Smooth muscle cell (in vitro differentiated cells): Measurements from ENCODE around the gene LRP5. TPM values are rescaled to one million over a fixed set of nuclear protein-coding genes. Genes with fewer than 3 reads are reported as not detected.
A peak's percentile ranks its signal among the peaks of the same experiment; 100 is the strongest.

Experiments used
- DNase-seq: peaks from one replicate; lab custom pipeline; 2025; ENCODE audit not compliant: unreplicated experiment; lab: John Stamatoyannopoulos, UW
- H2AFZ ChIP-seq: fragments of 200-600 bp; sonication (generic); 2 replicates; pipeline ENCODE4 v1.6.0; 2016; ENCODE audit warnings: antibody characterized with exemption, low read depth, mild to moderate bottlenecking
- H3F3A ChIP-seq: fragments of 200-600 bp; sonication (generic); 2 replicates; pipeline ENCODE4 v1.6.0; 2017; ENCODE audit warnings: antibody characterized with exemption, low read depth
- H3K27ac ChIP-seq: fragments of 200-600 bp; sonication (generic); 2 replicates; pipeline ENCODE4 v1.5.1; 2016; ENCODE audit warnings: low read depth, mild to moderate bottlenecking
- H3K27me3 ChIP-seq: fragments of 200-600 bp; sonication (generic); 2 replicates; pipeline ENCODE4 v1.6.1; 2016; ENCODE audit warnings: low read depth, mild to moderate bottlenecking
- H3K36me3 ChIP-seq: fragments of 200-600 bp; sonication (generic); 2 replicates; pipeline ENCODE4 v1.5.1; 2016; ENCODE audit warnings: low read depth
- H3K4me1 ChIP-seq: fragments of 200-600 bp; sonication (generic); 2 replicates; pipeline ENCODE4 v1.5.1; 2016; ENCODE audit warnings: low read depth
- H3K4me2 ChIP-seq: fragments of 200-600 bp; sonication (generic); 2 replicates; pipeline ENCODE4 v1.6.0; 2016; ENCODE audit warnings: mild to moderate bottlenecking
- H3K4me3 ChIP-seq: fragments of 200-600 bp; sonication (generic); 2 replicates; pipeline ENCODE4 v1.5.1; 2016; ENCODE audit warnings: mild to moderate bottlenecking
- H3K79me2 ChIP-seq: fragments of 200-600 bp; sonication (generic); 2 replicates; pipeline ENCODE4 v1.6.0; 2016; ENCODE audit warnings: low read depth, mild to moderate bottlenecking
- H3K9ac ChIP-seq: fragments of 200-600 bp; sonication (generic); 2 replicates; pipeline ENCODE4 v1.6.0; 2016; ENCODE audit warnings: low read depth
- H3K9me3 ChIP-seq: fragments of 200-600 bp; sonication (generic); replicated peaks from 2 replicates; pipeline ENCODE4 v1.5.1; 2016; ENCODE audit warnings: low read depth
- H4K20me1 ChIP-seq: fragments of 200-600 bp; sonication (generic); 2 replicates; pipeline ENCODE4 v1.6.0; 2016; ENCODE audit warnings: low read depth
- CTCF ChIP-seq: fragments of 200-600 bp; sonication (generic); IDR thresholded peaks from 2 replicates; pipeline ENCODE4 v1.5.1; 2017; ENCODE audit warnings: borderline replicate concordance, mild to moderate bottlenecking, antibody characterized with exemption; ENCODE audit not compliant: insufficient read depth, poor library complexity, severe bottlenecking
- WGBS: methylation state at CpG from one replicate; pipeline ENCODE4 v1.1.7; 2016; ENCODE audit warnings: low lambda C conversion rate; 5-methylcytosine and 5-hydroxymethylcytosine counted together
- polyA plus RNA-seq: library from polyadenylated mRNA; unstranded; fragments of >200 nt; fragmentation: Nextera tagmentation; extraction: Ambion mirVana; gene quantifications from 2 replicates; pipeline ENCODE4 v1.2.1, GENCODE V29; 2016
- total RNA-seq: library from RNA; depleted of rRNA; stranded (reverse); fragments of >200 nt; gene quantifications from 2 replicates; pipeline ENCODE4 v1.2.3, GENCODE V29; 2014

The LRP5 gene
- total and polyA plus RNA-seq, 2 experiments from 2014 or later, result 16.1 to 26.6 TPM

- peaks cover 32% of the 10 kb centered on the region for H3K79me2 ChIP-seq
- no peak overlapping the region for H3K9ac ChIP-seq
- H3K27me3 ChIP-seq, result no peaks in the 10 kb centered on the region
- no peaks in the 10 kb centered on the region for H3K36me3 ChIP-seq
- peaks cover 3% of the 10 kb centered on the region for H3K4me1 ChIP-seq
- no peak for DNase-seq
- no peak overlapping the region for H3K27ac ChIP-seq
- H3F3A ChIP-seq, result no peaks in the 10 kb centered on the region
- no peak overlapping the region for H2AFZ ChIP-seq
- H3K4me3 ChIP-seq, result no peak overlapping the region
- peaks cover 56% of the 10 kb centered on the region for H4K20me1 ChIP-seq
- 90% methylated on average over 13 of the region's 13 CpGs for WGBS
- no peak for TF ChIP-seq CTCF
- H3K9me3 ChIP-seq, result no peaks in the 10 kb centered on the region
- H3K4me2 ChIP-seq, result no peak overlapping the region
Observed at GRCh38 chr11:68264741-68265540, 47.5 kb upstream of the LRP5 start.

GRCh38 chr11:68266121-68266891, 46.1 kb upstream of the LRP5 start:
- no peak for DNase-seq
- Histone ChIP-seq H3K36me3 (no peaks in the 10 kb centered on the region), H3K4me1 (peaks cover 12% of the 10 kb centered on the region), H4K20me1 (peaks cover 66% of the 10 kb centered on the region), H3K9me3 (no peaks in the 10 kb centered on the region), H2AFZ (no peak overlapping the region), H3K27me3 (no peaks in the 10 kb centered on the region), H3K79me2 (peaks cover 45% of the 10 kb centered on the region), H3K4me2 (no peak overlapping the region), H3F3A (no peaks in the 10 kb centered on the region), H3K9ac (no peak overlapping the region), H3K4me3 (no peak overlapping the region), H3K27ac (peak overlapping the region; percentile 15)
- 91% methylated on average over 16 of the region's 16 CpGs for WGBS
- no peak for TF ChIP-seq CTCF

- H3K4me2 ChIP-seq, result no peak overlapping the region
- no peak for TF ChIP-seq CTCF
- no peaks in the 10 kb centered on the region for H3K36me3 ChIP-seq
- no peak overlapping the region for H3K4me3 ChIP-seq
- peak overlapping the region; percentile 39 for H3K27ac ChIP-seq
- DNase-seq, result no peak
- H3K79me2 ChIP-seq, result peaks cover 49% of the 10 kb centered on the region
- peaks cover 12% of the 10 kb centered on the region for H3K4me1 ChIP-seq
- H4K20me1 ChIP-seq, result peaks cover 66% of the 10 kb centered on the region
- WGBS, result 84% methylated on average over 12 of the region's 12 CpGs
- H3K27me3 ChIP-seq, result no peaks in the 10 kb centered on the region
- no peaks in the 10 kb centered on the region for H3K9me3 ChIP-seq
- H3F3A ChIP-seq, result no peaks in the 10 kb centered on the region
- H3K9ac ChIP-seq, result no peak overlapping the region
- no peak overlapping the region for H2AFZ ChIP-seq
Observed at GRCh38 chr11:68266936-68267880, 45.2 kb upstream of the LRP5 start.
